Breast epithelium (tissue), 3 donors: ENCODE results near the gene CNGB1.

Experiments used
- POLR2A ChIP-seq: fragments of 450-650 bp; IDR thresholded peaks from one replicate; pipeline ENCODE4 v1.6.1; 2016; ENCODE audit warnings: antibody characterized with exemption, mild to moderate bottlenecking, moderate library complexity
- TF ChIP-seq, protein P1 (sequence below), 3 donors: fragments of 450-650 bp; IDR thresholded peaks; one replicate each; pipeline ENCODE4 v1.5.1; 2016 to 2017; ENCODE audit warnings: antibody characterized with exemption in 3 of 3, mild to moderate bottlenecking in 3 of 3, moderate library complexity in 3 of 3

DNA sequence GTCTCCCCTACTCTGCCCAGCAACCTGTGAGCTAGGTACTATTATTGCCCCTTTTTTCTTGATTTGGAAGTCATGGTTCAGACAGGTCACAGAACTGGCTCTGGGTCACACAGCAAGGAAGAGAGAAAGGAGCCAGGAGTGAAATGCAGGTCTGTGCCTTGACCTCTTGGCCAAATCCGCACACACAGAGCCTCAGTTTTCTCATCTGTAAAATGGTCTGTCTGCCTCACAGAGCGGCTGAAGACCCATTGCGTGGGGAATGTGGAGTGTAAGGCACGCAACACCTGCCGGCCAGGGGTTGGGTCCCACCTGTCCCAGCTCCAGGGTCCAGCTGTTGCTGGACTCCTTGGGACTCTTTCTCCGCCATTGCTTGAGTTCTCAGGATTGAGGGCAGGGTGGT lies 32.4 kb downstream of the CNGB1 start:
- TF ChIP-seq, protein P1, sequence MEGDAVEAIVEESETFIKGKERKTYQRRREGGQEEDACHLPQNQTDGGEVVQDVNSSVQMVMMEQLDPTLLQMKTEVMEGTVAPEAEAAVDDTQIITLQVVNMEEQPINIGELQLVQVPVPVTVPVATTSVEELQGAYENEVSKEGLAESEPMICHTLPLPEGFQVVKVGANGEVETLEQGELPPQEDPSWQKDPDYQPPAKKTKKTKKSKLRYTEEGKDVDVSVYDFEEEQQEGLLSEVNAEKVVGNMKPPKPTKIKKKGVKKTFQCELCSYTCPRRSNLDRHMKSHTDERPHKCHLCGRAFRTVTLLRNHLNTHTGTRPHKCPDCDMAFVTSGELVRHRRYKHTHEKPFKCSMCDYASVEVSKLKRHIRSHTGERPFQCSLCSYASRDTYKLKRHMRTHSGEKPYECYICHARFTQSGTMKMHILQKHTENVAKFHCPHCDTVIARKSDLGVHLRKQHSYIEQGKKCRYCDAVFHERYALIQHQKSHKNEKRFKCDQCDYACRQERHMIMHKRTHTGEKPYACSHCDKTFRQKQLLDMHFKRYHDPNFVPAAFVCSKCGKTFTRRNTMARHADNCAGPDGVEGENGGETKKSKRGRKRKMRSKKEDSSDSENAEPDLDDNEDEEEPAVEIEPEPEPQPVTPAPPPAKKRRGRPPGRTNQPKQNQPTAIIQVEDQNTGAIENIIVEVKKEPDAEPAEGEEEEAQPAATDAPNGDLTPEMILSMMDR (IDR thresholded peaks at IDR 0.05) = no peak
- no peak for TF ChIP-seq POLR2A
